Kidney epithelial cell (primary cell): ENCODE measurements around the gene ZNF541. TPM values are rescaled to one million over a fixed set of nuclear protein-coding genes. Genes with fewer than 3 reads are reported as not detected.
"Not testable (repeated sequence)": the region's sequence is repeated elsewhere in the genome, so short reads cannot be mapped to it uniquely, and the experiment has no call there.

Source experiments
- DNase-seq: peaks from one replicate; pipeline ENCODE4 v3.0.0-alpha.2; 2010; ENCODE audit warnings: low read depth
- H3K27me3 ChIP-seq: 2 replicates; pipeline ENCODE4 v1.6.0; 2011; ENCODE audit warnings: low read length; ENCODE audit not compliant: control insufficient read depth, insufficient read depth
- H3K36me3 ChIP-seq: 2 replicates; pipeline ENCODE4 v1.5.1; 2011; ENCODE audit warnings: low read length; ENCODE audit not compliant: control insufficient read depth, insufficient read depth
- H3K4me3 ChIP-seq: 2 replicates; pipeline ENCODE4 v1.5.1; 2011; ENCODE audit warnings: low read depth, mild to moderate bottlenecking, control low read depth, low read length
- total RNA-seq: library from RNA; depleted of rRNA; stranded (reverse); fragments of >200 nt; gene quantifications from 2 replicates; pipeline ENCODE4 v1.2.3, GENCODE V29; 2015
- TF ChIP-seq, protein P1 (sequence below): IDR thresholded peaks from 2 replicates; pipeline ENCODE4 v1.5.1; 2011; ENCODE audit warnings: mild to moderate bottlenecking, moderate library complexity, low read length, control low read depth, inconsistent platforms; ENCODE audit not compliant: insufficient read depth, poor library complexity, severe bottlenecking

ZNF541 gene
- total RNA-seq, 1 donor from 2014 or later, result not detected

DNA sequence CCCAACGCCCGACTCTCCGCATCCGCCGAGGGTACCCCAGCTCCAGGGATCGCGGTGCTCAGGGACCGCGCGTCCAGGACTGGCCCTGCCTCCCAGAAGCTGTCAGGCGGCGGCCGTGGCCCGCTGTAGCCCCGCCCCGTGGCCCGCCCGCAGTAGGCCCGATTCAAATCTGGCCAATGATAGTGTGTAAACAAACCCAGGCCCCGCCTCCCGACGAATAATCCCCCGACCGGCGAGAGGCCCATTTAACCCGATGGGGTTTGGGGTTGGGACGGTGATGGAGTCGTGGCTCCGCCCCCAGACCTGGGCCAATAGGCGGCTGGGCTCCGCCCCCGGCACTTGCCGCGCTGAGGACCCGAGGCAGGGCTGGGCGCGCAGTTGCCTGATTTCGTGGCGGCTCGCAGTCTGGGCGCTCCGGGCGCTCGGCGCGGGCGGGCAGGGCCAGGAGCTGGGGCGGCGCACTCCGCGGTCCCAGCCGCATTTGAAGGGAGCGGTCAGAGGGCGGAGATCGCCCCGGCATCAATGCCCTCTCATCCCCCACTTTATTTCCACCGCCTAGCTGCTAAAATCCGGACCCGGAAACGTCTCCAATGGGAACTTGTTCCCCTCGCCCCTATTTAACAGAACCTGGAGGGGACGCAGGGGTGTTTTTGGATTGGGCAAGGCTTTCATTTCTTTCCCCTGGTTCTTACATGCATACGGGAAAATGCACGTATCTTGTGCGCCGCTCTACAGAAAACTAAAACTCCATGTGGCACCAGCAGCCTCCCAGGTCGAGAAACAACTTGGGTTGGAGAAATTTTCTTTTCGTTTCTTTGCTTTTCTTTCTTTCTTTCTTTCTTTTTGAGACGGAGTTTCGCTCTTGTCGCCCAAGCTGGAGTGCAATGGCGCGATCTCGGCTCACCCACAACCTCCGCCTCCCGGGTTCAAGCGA, 27.6 kb upstream of the ZNF541 start:
- Histone ChIP-seq H3K36me3 (no peaks in the 10 kb centered on the region), H3K27me3 (no peaks in the 10 kb centered on the region), H3K4me3 (peak overlapping the region; percentile 63)
- TF ChIP-seq, protein P1, sequence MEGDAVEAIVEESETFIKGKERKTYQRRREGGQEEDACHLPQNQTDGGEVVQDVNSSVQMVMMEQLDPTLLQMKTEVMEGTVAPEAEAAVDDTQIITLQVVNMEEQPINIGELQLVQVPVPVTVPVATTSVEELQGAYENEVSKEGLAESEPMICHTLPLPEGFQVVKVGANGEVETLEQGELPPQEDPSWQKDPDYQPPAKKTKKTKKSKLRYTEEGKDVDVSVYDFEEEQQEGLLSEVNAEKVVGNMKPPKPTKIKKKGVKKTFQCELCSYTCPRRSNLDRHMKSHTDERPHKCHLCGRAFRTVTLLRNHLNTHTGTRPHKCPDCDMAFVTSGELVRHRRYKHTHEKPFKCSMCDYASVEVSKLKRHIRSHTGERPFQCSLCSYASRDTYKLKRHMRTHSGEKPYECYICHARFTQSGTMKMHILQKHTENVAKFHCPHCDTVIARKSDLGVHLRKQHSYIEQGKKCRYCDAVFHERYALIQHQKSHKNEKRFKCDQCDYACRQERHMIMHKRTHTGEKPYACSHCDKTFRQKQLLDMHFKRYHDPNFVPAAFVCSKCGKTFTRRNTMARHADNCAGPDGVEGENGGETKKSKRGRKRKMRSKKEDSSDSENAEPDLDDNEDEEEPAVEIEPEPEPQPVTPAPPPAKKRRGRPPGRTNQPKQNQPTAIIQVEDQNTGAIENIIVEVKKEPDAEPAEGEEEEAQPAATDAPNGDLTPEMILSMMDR, result no peak
- DNase-seq, result peak; percentile 95

DNA sequence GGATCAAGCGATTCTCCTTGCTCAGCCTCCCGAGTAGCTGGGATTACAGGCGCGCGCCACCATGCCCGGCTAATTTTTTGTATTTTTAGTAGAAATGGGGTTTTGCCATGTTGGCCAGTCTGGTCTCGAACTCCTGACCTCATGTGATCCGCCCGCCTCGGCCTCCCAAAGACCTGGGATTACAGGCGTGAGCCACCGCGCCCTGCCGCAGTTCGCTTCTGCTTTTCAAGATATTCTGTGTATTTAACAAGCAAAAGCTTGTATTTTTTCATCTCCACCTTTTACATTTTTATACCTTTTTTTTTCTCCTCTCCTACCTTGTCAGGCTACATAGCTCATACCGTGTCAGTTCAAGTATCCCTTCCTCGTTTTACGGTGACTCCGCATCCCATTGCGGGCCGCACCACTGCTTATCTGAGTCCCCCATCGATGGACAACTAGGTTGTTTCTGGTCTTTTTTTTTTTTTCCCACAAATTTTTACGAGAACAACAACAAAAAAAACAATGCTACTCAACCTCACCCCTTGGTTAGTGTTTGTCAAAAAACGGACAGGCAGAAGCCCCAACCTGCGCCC, 26.8 kb upstream of the ZNF541 start:
- H3K4me3 ChIP-seq, result peak overlapping the region; percentile 37
- DNase-seq, H3K36me3 ChIP-seq: not testable (repeated sequence)

DNA sequence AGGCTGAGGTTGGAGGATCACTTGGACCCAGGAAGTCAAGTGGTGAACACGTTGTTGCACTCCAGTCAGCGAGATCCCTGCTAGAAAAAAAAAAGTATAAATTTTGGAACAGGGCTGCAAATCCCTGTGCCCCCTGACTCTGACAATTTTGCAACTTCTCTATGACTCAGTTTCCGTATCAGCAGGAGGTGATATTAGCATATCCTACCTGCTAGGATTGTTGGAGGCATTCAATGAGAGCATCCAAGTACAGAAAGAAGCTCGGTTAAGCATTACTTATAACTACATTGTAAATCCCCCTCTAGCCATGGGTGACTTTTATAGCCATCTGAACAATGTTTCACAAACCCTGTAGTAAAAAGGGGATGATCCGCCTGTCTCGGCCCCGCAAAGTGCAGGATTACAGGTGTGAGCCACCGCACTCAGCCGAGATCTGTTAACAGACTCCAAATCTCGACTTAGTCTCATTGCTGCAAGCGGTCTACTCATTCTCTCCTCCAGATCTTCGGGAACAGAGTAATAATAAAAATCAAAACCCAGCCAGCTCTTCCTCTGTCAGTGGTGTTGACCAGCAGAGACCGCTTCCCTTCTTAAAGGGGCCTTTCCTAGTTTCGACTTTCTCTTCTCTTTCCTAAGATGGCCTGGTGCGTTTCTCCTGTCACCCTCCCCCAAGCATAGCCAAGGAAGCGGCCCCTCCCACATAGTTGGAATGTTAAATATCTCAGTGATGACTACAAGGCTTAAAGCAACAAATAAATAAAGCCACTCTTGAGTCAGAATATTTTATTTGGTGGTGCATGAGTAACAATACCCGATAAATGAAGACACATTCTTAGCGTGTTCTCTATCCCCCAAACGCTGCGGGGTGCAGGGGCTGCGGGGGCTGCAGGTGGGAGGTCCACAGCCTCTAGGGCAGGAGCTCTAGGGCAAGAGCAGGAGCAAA, 25.7 kb upstream of the ZNF541 start:
- DNase-seq, result peak; percentile 82
- TF ChIP-seq, protein P1, result no peak
- Histone ChIP-seq H3K27me3 (no peaks in the 10 kb centered on the region), H3K36me3 (no peaks in the 10 kb centered on the region), H3K4me3 (peak overlapping the region; percentile 11)

More for the DNA sequence above, 26.8 kb upstream of the ZNF541 start:
- not testable (repeated sequence) for H3K27me3 ChIP-seq

DNA sequence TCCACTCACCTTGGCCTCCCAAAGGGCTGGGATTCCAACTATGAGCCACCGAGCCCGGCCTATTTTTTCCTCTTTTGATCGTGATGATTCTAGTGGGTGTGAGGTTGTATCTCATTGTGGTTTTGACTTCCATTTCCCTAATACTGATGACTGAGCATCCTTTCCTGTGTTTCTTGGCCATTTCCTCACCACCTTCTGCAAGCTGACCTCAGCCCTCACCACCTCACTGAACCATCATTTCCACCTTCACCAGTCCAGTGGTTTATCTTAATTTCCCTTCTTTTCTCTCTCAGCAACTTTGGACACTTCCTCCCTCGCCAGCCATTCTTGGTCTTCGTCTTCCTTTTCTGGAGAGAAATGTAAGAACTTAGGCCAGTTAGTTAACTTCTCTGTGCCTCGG, 23.0 kb upstream of the ZNF541 start:
- DNase-seq, result no peak
- H3K27me3 ChIP-seq, result no peaks in the 10 kb centered on the region
- TF ChIP-seq, protein P1, result no peak
- no peak overlapping the region for H3K4me3 ChIP-seq
- H3K36me3 ChIP-seq, result no peaks in the 10 kb centered on the region

DNA sequence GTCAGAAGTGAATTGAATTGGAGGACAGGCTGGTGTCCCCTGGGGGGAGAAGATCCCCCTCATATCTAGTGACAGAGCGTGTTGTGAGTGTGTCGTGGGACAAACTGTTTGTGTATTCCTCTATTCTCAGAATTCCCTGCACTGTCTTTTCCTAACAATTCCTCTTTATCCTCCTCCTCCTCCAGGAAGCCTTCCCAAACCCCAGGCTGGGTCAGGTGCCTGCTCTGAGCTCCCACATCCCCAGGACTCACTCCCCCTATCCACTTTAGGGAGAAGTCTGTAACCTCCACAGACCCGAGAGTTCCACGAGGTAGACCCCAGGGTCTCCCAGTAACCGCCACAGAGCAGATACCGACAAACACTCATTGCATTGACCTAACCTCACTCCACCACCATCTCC, 20.9 kb upstream of the ZNF541 start:
- DNase-seq, result no peak
- TF ChIP-seq, protein P1, result no peak
- H3K4me3 ChIP-seq, result no peak overlapping the region

DNA sequence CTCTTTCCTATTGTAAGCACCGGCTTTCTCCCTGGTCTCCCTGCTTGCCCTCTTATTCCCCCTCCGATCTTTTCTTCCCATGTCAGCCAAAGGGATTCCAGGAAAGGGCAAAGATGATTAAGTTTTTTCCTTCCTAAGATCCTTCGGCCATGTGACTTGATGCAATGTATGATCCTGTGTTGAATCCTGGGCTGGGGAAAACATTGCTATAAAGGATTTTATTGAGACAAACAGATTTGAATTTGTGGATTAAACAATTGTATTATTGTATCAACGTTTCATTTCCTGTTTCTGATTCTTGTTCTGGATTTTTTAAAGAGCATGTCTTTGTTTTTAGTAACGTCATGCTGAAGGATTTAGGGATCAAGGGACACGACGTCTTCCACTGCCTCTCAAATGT, 16.9 kb upstream of the ZNF541 start:
- no peaks in the 10 kb centered on the region for H3K27me3 ChIP-seq
- no peak overlapping the region for H3K4me3 ChIP-seq
- TF ChIP-seq, protein P1, result no peak
- DNase-seq, result no peak
- H3K36me3 ChIP-seq, result no peaks in the 10 kb centered on the region

More for the DNA sequence above, 20.9 kb upstream of the ZNF541 start:
- Histone ChIP-seq H3K36me3 (no peaks in the 10 kb centered on the region), H3K27me3 (no peaks in the 10 kb centered on the region)
